HPDE6-E6E7 (cell line): ENCODE results near the gene SUSD4.

ENCODE experiments used
- DNase-seq: peaks from one replicate; pipeline ENCODE4 v3.0.0; 2011; ENCODE audit warnings: missing footprints; ENCODE audit errors: extremely low spot score

SUSD4 gene

GRCh38 chr1:223363057-223363855, 720 bp downstream of the SUSD4 start:
- DNase-seq = no peak

GRCh38 chr1:223358826-223359225, 5.2 kb downstream of the SUSD4 start:
- no peak for DNase-seq

DNA sequence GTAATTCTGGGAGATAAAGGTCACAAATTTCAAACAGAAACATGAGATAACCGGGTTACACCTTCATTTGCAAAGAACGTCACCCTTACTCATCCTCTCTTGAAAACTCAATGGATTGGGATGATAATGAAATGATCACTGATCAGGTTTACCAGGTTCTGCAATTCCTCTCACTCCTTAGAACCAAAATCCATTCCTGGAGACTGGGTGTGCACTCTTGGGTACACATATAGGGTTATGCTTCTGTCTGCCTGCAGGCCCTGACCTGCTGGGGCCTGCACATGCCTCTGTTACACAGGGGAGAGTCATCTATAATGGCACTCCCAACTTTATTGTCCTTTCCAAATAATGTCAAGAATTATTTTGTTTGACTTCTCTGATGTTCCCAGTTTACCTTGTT, 8.3 kb downstream of the SUSD4 start:
- DNase-seq = peak; percentile 84

- no peak for DNase-seq
Measured at GRCh38 chr1:223353939-223354338, 10.0 kb downstream of the SUSD4 start.

DNA sequence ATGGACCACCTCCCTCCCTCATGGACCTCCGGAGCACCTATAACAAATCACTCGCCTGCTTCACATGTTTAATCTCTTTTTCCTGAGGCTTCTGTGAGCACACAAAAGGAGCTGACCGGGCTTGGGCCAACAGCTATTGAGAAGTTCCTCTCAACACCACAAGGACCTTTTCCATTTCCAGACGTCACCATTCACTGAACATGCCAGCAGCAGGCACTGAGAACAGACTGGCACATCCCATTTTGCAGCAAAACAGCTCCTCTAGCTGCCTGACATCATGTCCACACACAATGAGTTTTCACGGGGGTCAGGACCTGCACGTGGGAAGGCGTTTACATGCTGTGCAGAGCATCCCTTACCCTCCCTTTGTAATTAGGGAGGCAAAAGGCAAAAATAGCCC, 11.0 kb downstream of the SUSD4 start:
- DNase-seq = no peak

GRCh38 chr1:223350361-223350908, 13.5 kb downstream of the SUSD4 start:
- no peak for DNase-seq

DNA sequence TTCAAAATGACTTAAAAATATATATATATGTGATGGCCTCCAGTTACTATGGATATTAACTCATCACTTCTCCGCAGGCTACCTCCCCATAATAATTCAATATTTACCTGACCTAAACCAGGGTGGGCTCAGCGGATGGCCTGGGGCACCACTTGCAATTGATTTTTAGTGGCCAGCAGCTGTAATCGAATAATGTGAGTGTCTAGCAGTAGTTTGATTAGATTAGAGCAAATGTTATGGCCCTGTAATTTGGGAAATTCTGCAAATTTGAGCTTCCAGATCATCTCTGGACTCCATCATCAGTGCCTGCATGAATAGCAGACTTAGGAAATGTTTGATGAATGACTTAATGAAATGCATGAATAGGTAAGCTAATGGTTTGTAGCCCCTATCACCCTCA, 14.7 kb downstream of the SUSD4 start:
- DNase-seq = no peak

- DNase-seq = no peak
Measured at GRCh38 chr1:223348439-223348838, 15.5 kb downstream of the SUSD4 start.

- no peak for DNase-seq
Measured at GRCh38 chr1:223347583-223347982, 16.4 kb downstream of the SUSD4 start.

- DNase-seq = no peak
Measured at GRCh38 chr1:223346311-223346710, 17.7 kb downstream of the SUSD4 start.

- no peak for DNase-seq
Measured at GRCh38 chr1:223345720-223346119, 18.3 kb downstream of the SUSD4 start.

DNA sequence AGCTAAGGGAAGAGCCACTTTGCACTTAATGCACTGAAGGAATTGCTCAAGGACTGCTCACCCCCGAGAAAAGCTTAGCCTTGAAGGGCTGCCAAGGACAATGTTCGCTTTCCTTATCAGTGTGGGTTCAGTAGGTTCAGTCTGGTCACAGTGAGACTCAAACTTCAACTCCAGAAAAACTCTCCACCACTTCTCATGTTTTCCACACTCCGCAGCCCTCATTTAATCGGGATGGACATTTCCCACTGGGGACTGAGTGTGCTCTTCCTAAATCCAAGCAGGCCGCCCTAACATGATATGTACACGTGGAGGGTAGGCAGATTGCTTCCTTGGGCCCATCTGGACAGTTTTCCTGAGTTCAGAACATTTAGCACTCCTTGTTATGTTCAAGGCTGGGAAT, 19.5 kb downstream of the SUSD4 start:
- no peak for DNase-seq

DNA sequence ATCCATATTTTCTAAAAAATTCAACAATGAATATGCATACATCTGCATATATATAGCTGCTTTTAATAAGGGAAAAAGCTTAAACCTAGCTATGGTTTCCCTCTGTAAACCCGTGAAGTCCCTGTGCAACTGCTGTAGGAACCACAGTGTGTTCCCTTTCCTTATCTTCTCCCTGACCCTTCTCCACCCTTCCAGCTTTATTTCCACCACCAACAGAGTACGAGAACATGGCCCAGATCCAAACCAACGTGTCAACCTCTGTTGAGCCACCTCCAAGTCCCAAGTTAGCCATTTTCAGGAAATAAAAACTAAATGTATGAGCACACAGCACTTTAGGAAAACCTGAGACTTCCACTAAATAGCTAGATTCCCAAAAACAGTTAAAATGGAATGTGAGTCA, 20.3 kb downstream of the SUSD4 start:
- DNase-seq = no peak

GRCh38 chr1:223341121-223341520, 22.9 kb downstream of the SUSD4 start:
- DNase-seq = no peak

DNA sequence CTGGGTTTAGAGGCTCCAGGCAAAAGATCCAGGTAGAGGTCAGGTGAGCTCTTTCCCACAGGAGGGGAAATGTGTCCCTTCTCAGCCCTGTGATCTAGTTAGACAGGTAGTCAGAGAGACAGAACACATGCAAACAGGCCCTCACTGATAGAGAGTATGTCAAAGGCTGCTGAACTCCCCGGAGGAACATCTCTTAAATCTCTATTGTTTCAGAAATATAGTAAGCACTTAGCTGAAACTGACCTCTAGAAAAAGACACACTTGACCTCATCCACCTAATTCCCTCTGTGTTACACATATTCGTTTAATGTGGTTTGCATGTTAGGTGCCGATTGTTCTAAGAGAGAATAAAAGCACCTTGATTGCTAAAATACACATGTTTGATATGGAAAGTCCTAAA, 23.3 kb downstream of the SUSD4 start:
- no peak for DNase-seq

DNA sequence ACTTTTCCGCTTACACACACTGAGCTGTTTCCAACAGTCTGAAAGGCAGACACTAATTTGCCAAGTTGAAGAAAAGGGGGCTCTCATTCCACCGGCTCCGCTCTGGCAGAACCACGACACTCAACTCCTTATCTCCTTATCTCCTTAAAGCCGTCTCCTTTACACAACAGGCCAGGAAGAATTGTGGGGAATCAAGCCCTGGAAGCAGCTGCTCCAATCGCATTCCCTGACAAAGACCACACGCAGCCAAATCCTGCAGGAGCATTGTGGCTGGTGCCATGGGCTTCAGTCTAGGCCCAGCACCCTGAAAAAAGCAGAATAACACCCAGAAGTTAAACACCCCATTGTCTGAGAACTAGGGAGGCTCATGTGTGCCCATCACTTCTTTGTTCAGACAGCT, 24.1 kb downstream of the SUSD4 start:
- DNase-seq = no peak

DNA sequence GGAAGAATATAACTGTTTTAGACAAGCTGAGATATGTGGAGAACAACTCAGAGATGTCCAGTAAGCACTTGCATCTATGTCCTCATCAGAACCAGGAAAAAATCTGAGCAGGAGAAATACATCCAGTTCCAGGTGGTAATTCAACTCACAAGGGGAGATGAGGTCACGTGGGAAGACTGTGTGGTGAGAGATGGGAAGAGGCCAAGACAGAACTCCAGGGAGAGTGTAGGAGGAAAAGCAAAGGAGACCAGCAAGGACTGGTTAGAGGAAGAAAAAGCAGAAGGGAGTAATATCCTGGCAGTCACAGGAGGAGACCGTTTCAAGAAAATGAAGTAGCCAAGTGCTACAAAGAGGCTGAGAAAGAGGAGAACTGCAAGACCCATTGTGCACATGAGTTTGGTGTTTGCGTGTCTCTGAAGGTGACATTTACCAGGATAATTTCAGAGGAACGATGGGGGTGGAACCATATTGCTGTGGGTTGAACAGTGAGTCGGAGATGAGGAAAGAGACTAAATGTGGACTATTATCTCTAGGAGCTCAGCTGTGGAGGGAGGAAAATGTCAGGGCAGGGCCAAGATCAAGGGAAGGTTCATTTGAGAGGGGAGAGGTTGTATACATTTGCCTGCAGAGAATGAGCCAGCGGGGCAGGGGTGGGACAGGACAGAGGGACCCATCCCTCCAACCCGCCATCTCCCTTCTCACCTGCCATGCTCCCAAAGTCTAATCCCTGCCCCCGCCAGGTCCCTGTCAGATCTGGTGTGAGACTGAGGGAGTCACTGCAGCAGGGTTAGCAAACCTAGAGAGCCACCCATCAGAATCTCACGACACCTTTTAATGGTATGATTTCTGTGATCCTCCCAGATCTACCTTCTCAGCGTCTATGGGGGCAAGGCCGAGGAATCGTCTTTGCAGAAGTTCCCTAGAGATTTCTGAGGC, 24.9 kb downstream of the SUSD4 start:
- DNase-seq = no peak

GRCh38 chr1:223337174-223337869, 26.7 kb downstream of the SUSD4 start:
- DNase-seq = no peak

DNA sequence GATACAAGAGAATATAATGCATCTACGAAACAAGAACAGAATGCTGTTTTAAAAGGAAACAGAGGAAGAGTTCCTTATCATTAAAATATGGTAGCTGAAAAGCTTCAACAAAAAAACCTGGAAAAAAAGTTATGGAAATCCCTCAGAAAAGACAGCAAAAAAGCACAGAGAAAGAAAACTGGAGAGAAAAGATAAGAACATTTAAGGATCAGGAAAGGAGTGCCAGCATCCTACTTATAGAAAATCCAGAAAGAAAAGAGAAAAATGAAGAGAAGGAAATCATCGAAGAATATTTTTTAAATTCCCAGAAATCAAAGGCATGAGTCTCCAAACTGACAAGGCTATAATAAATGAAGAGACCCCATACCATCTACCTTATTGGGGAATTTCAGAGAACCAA, 29.8 kb downstream of the SUSD4 start:
- no peak for DNase-seq

- DNase-seq = no peak
Measured at GRCh38 chr1:223332997-223333396, 31.0 kb downstream of the SUSD4 start.

GRCh38 chr1:223331929-223332328, 32.0 kb downstream of the SUSD4 start:
- DNase-seq = no peak

DNA sequence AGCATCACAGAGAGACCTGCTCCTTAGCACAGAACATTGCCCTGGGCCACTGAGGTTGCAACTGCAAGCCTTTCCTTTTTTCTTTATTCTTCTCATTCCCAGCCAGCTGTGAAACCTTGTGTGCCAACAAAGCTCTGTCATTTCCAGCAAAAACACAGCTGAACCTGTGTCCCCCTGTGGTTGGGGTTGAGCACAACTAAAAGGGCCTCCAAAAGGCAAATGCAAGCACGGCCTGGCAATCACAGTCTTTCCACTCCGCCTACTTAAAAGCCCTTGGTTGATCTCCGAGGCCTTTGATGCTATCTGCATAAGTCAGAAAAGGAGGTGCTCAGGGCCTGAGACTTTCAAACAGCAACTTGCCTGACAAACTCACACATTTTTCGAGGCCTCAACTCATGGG, 32.7 kb downstream of the SUSD4 start:
- DNase-seq = no peak
